ENCODE results near the gene IFNGR1. TPM values are rescaled to one million over a fixed set of nuclear protein-coding genes. Genes with fewer than 3 reads are reported as not detected.

IFNGR1 gene
- total RNA-seq (10 to 100 TPM; 23.6 to 42.4 (median 28.5) TPM), total RNA-seq (22.6 to 117 (median 57.3) reads per million in 29 experiments)
- 48.5 TPM for total RNA-seq (2013)

DNA sequence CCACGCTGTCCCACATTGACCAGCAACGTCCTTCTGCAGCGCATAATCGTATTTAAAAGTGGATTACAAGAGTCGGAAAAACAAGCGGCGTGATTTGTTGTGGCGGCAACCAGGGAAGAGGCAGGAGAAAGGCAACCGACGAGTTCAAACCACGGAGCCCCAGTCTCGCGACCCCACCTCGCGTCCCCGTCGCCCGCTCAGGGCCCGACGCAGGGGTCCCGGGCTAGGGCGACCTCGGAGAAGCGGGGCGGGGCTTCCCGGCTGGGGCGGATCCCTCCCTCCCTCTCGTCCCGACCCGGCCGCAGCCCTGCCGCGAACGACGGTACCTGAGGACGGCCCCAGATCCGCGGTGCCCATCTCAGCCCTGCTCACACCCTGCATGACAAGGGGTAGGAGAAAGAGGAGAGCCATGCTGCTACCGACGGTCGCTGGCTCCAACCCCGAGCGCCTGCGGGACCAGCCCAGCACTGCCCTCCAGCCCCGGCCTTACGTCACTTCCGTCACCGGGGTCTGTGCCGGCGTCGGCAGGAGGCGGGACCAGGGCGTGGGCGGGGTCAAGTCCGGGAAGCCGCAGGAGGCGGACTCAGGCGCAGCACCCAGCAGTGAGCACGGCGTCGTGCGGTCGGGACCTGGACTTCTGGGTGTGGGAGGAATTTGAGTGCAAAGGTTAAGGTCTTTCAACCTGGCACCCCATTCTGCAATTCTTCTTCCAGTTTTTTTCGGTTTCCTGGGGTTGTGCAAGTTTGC, at the start of gene IFNGR1:
TSS of gene IFNGR1 (minus strand) at position 469 of the 747 bp plus-strand sequence. CDS start at position 411, 58 bp downstream.
- CTCF ChIA-PET = no interaction called here
- H3K27me3 Mint-ChIP-seq = no peaks in the 10 kb centered on the region

DNA sequence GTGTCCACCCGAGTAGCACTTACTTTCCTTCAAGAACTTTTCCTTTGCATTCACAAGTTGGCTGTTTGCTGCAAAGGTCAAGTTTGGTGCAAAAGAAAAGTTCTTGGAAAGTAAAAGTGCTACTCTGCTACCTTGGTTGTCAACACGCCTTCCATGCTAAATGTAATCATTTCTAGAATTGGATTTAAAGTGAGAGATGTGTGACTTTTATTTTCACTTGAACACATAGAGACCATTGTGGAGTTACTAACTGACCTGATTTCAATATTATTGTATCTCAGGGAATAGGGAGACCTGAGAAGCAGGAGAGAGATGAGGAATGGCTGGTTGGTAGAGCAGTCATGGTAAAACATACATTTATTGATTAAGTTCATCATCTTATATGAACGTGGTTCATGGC, 49.7 kb upstream of the IFNGR1 start:
- POLR2A ChIA-PET = no interaction called here

More for the DNA sequence above, at the start of gene IFNGR1:
- Mint-ChIP-seq H3K27ac (peak within 1 kb of the TSS; percentile 97 to 98), H3K4me1 (peaks cover 68 to 73% (median 71%) of the 10 kb centered on the region in 3 donors), H3K9me3 (no peaks in the 10 kb centered on the region), H3K36me3 (no peaks in the 10 kb centered on the region), H3K4me3 (peak within 1 kb of the TSS; percentile 96 to 100 (median 96))
- H3K27me3 ChIP-seq (replicated peaks in 1 of 2; ENCODE audit: control insufficient read depth in 2 of 2, extremely low read depth in 1 of 2, insufficient read depth in 2 of 2, low read length in 1 of 2) = no peaks in the 10 kb centered on the region
- peak; percentile 86 to 98 (median 94) for DNase-seq
- peaks cover 23 to 39% of the 10 kb centered on the region in 2 experiments for H3K4me1 ChIP-seq (ENCODE audit: control insufficient read depth in 1 of 2, extremely low read depth in 1 of 2, insufficient read depth in 2 of 2, low read length in 2 of 2)
- H3K36me3 ChIP-seq (ENCODE audit: control insufficient read depth in 2 of 2, extremely low read depth in 1 of 2, insufficient read depth in 1 of 2, low read length in 1 of 2) = no peaks in the 10 kb centered on the region
- H3K27ac ChIP-seq (ENCODE audit: low read length) = peak within 1 kb of the TSS; percentile 90
- H3K9me3 ChIP-seq = no peaks in the 10 kb centered on the region
- H3K4me3 ChIP-seq (ENCODE audit: control insufficient read depth in 1 of 2, extremely low read depth in 1 of 2, low read length in 1 of 2) = peak within 1 kb of the TSS; percentile 78 to 85
- ATAC-seq (replicated peaks in 1 of 4) = peak; percentile 96 to 98 (median 97)
- POLR2A ChIA-PET = interaction anchor here (0.6 to 1.8 kb wide), 2 partner anchors 11 to 13 kb away, joined by 3 to 7 read pairs; no protein-coding TSS in a partner anchor
- under 1% methylated on average over 49 of the region's 64 CpGs for WGBS (ENCODE audit: insufficient coverage)

DNA sequence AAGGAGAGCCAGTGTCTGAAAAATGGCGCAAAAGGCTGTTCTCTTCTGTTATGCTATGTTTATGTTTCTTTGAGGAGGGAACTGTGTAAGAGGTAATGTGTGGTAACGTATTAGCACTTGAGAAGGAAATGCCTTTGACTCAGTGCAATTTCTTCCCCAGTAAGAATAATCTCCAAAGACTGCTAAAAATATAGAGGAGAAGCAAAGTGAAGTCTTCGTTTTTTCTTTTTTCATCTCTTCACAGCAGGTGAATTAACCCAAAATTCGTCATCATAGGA, 47.1 kb upstream of the IFNGR1 start:
- ChIA-PET CTCF (no interaction called here), POLR2A (no interaction called here)
- Histone ChIP-seq H3K4me3 (ENCODE audit: control insufficient read depth in 1 of 2, extremely low read depth in 1 of 2, low read length in 1 of 2) (no peak overlapping the region), H3K27me3 (replicated peaks in 1 of 2; ENCODE audit: control insufficient read depth in 2 of 2, extremely low read depth in 1 of 2, insufficient read depth in 2 of 2, low read length in 1 of 2) (no peaks in the 10 kb centered on the region), H3K27ac (ENCODE audit: low read length) (no peak overlapping the region), H3K9me3 (no peaks in the 10 kb centered on the region), H3K4me1 (ENCODE audit: control insufficient read depth in 1 of 2, extremely low read depth in 1 of 2, insufficient read depth in 2 of 2, low read length in 2 of 2) (peaks cover 0 to 9% of the 10 kb centered on the region in 2 experiments), H3K36me3 (ENCODE audit: control insufficient read depth in 2 of 2, extremely low read depth in 1 of 2, insufficient read depth in 1 of 2, low read length in 1 of 2) (no peaks in the 10 kb centered on the region)
- H3K4me3 Mint-ChIP-seq = no peak overlapping the region
- no CpG with 5 or more reads among the region's 4 CpGs for WGBS (ENCODE audit: insufficient coverage)
- H3K9me3 Mint-ChIP-seq = no peaks in the 10 kb centered on the region
- DNase-seq (no peak), ATAC-seq (replicated peaks in 1 of 4) (no peak)
- H3K4me1 Mint-ChIP-seq = peaks cover 4 to 26% (median 21%) of the 10 kb centered on the region in 3 donors
- no peaks in the 10 kb centered on the region for H3K36me3 Mint-ChIP-seq
- H3K27me3 Mint-ChIP-seq = peaks cover 9 to 16% of the 10 kb centered on the region in 2 donors
- no peak overlapping the region for H3K27ac Mint-ChIP-seq

More for the DNA sequence above, 49.7 kb upstream of the IFNGR1 start:
- ATAC-seq (replicated peaks in 1 of 4) = no peak
- DNase-seq = no peak
- H3K27ac Mint-ChIP-seq = peak overlapping the region in 1 of 2 donors; percentile 36
- Histone ChIP-seq H3K4me1 (ENCODE audit: control insufficient read depth in 1 of 2, extremely low read depth in 1 of 2, insufficient read depth in 2 of 2, low read length in 2 of 2) (peaks cover 0 to 8% of the 10 kb centered on the region in 2 experiments), H3K4me3 (ENCODE audit: control insufficient read depth in 1 of 2, extremely low read depth in 1 of 2, low read length in 1 of 2) (no peak overlapping the region), H3K36me3 (ENCODE audit: control insufficient read depth in 2 of 2, extremely low read depth in 1 of 2, insufficient read depth in 1 of 2, low read length in 1 of 2) (no peaks in the 10 kb centered on the region), H3K9me3 (no peaks in the 10 kb centered on the region), H3K27ac (ENCODE audit: low read length) (no peak overlapping the region), H3K27me3 (replicated peaks in 1 of 2; ENCODE audit: control insufficient read depth in 2 of 2, extremely low read depth in 1 of 2, insufficient read depth in 2 of 2, low read length in 1 of 2) (no peaks in the 10 kb centered on the region)
- WGBS (ENCODE audit: insufficient coverage) = no CpG with 5 or more reads among the region's 3 CpGs
- H3K27me3 Mint-ChIP-seq = peaks cover 7 to 16% of the 10 kb centered on the region in 2 donors
- no peaks in the 10 kb centered on the region for H3K9me3 Mint-ChIP-seq
- CTCF ChIA-PET = interaction anchor here in 1 of 2 donors (0.7 kb wide), 1 partner anchor 45 kb away, joined by 3 read pairs; no protein-coding TSS in a partner anchor
- no peak overlapping the region for H3K4me3 Mint-ChIP-seq
- peaks cover 0 to 14% (median 13%) of the 10 kb centered on the region in 3 donors for H3K4me1 Mint-ChIP-seq
- no peaks in the 10 kb centered on the region for H3K36me3 Mint-ChIP-seq

GRCh38 chr6:137265561-137266308, 46.5 kb upstream of the IFNGR1 start:
- no peak overlapping the region for H3K27ac Mint-ChIP-seq
- H3K4me3 Mint-ChIP-seq = no peak overlapping the region
- ATAC-seq (replicated peaks in 1 of 4) = no peak
- DNase-seq = no peak
- no peaks in the 10 kb centered on the region for H3K36me3 Mint-ChIP-seq
- ChIA-PET POLR2A (no interaction called here), CTCF (no interaction called here)
- Histone ChIP-seq H3K4me1 (ENCODE audit: control insufficient read depth in 1 of 2, extremely low read depth in 1 of 2, insufficient read depth in 2 of 2, low read length in 2 of 2) (peaks cover 0 to 14% of the 10 kb centered on the region in 2 experiments), H3K9me3 (no peaks in the 10 kb centered on the region), H3K36me3 (ENCODE audit: control insufficient read depth in 2 of 2, extremely low read depth in 1 of 2, insufficient read depth in 1 of 2, low read length in 1 of 2) (no peaks in the 10 kb centered on the region), H3K4me3 (ENCODE audit: control insufficient read depth in 1 of 2, extremely low read depth in 1 of 2, low read length in 1 of 2) (no peak overlapping the region), H3K27me3 (replicated peaks in 1 of 2; ENCODE audit: control insufficient read depth in 2 of 2, extremely low read depth in 1 of 2, insufficient read depth in 2 of 2, low read length in 1 of 2) (no peaks in the 10 kb centered on the region), H3K27ac (ENCODE audit: low read length) (no peak overlapping the region)
- no peaks in the 10 kb centered on the region for H3K9me3 Mint-ChIP-seq
- peaks cover 9 to 16% of the 10 kb centered on the region in 2 donors for H3K27me3 Mint-ChIP-seq
- peaks cover 9 to 31% (median 23%) of the 10 kb centered on the region in 3 donors for H3K4me1 Mint-ChIP-seq
- WGBS (ENCODE audit: insufficient coverage) = 93% methylated on average over 5 of the region's 7 CpGs

- H3K4me3 ChIP-seq (ENCODE audit: control insufficient read depth in 1 of 2, extremely low read depth in 1 of 2, low read length in 1 of 2) = no peak overlapping the region
- DNase-seq (no peak), ATAC-seq (replicated peaks in 1 of 4) (no peak)
- H3K27ac ChIP-seq (ENCODE audit: low read length) = no peak overlapping the region
- H3K27me3 Mint-ChIP-seq = peaks cover 9 to 16% of the 10 kb centered on the region in 2 donors
- POLR2A ChIA-PET = no interaction called here
- H3K9me3 Mint-ChIP-seq = no peaks in the 10 kb centered on the region
- no peaks in the 10 kb centered on the region for H3K36me3 ChIP-seq (ENCODE audit: control insufficient read depth in 2 of 2, extremely low read depth in 1 of 2, insufficient read depth in 1 of 2, low read length in 1 of 2)
- H3K27me3 ChIP-seq (replicated peaks in 1 of 2; ENCODE audit: control insufficient read depth in 2 of 2, extremely low read depth in 1 of 2, insufficient read depth in 2 of 2, low read length in 1 of 2) = no peaks in the 10 kb centered on the region
- CTCF ChIA-PET = interaction anchor here in 1 of 2 donors (1.0 to 1.5 kb wide), 2 partner anchors 9 to 73 kb away, joined by 3 read pairs; no protein-coding TSS in a partner anchor
- no peaks in the 10 kb centered on the region for H3K36me3 Mint-ChIP-seq
- H3K4me1 ChIP-seq (ENCODE audit: control insufficient read depth in 1 of 2, extremely low read depth in 1 of 2, insufficient read depth in 2 of 2, low read length in 2 of 2) = peaks cover 0 to 7% of the 10 kb centered on the region in 2 experiments
- peaks cover 12 to 33% (median 21%) of the 10 kb centered on the region in 3 donors for H3K4me1 Mint-ChIP-seq
- no peak overlapping the region for H3K27ac Mint-ChIP-seq
- H3K4me3 Mint-ChIP-seq = no peak overlapping the region
- H3K9me3 ChIP-seq = no peaks in the 10 kb centered on the region
- WGBS (ENCODE audit: insufficient coverage) = no CpG with 5 or more reads among the region's 5 CpGs
These were observed 45.3 kb upstream of the IFNGR1 start for GRCh38 chr6:137264311-137265075.

DNA sequence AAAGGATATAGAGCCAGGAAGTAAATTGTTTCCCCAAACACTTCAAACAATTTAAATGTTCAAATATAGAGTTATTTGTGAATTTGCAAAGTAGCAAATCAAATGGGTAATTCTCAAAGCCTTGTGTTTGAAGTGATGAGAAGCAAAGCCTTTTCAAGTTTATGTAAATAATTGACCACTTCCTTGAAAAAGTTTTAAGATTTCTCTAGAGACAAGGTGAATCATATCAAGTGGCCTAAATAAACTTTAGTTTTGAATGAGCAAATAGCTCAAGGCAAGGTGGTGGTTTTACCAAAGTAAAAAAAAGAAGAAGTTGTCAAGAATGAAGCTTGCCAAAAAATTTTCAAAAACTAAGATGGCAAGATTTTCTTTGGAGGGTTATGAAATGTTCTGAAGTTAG, 42.6 kb upstream of the IFNGR1 start:
- H3K27me3 ChIP-seq (replicated peaks in 1 of 2; ENCODE audit: control insufficient read depth in 2 of 2, extremely low read depth in 1 of 2, insufficient read depth in 2 of 2, low read length in 1 of 2) = no peaks in the 10 kb centered on the region
- no peak overlapping the region for H3K4me3 ChIP-seq (ENCODE audit: control insufficient read depth in 1 of 2, extremely low read depth in 1 of 2, low read length in 1 of 2)
- Mint-ChIP-seq H3K27ac (peak overlapping the region; percentile 22 to 40), H3K36me3 (no peaks in the 10 kb centered on the region), H3K27me3 (peaks cover 9 to 17% of the 10 kb centered on the region in 2 donors), H3K4me1 (peaks cover 12 to 33% (median 14%) of the 10 kb centered on the region in 3 donors), H3K4me3 (no peak overlapping the region), H3K9me3 (no peaks in the 10 kb centered on the region)
- peaks cover 0 to 6% of the 10 kb centered on the region in 2 experiments for H3K4me1 ChIP-seq (ENCODE audit: control insufficient read depth in 1 of 2, extremely low read depth in 1 of 2, insufficient read depth in 2 of 2, low read length in 2 of 2)
- ATAC-seq (replicated peaks in 1 of 4) (peak in 3 of 4 experiments; percentile 33 to 73 (median 56)), DNase-seq (peak in 1 of 35 experiments; percentile 34)
- H3K9me3 ChIP-seq = no peaks in the 10 kb centered on the region
- H3K36me3 ChIP-seq (ENCODE audit: control insufficient read depth in 2 of 2, extremely low read depth in 1 of 2, insufficient read depth in 1 of 2, low read length in 1 of 2) = no peaks in the 10 kb centered on the region
- POLR2A ChIA-PET = interaction anchor here in 1 of 2 donors (0.7 kb wide), 1 partner anchor 64 kb away, joined by 4 read pairs; no protein-coding TSS in a partner anchor
- CTCF ChIA-PET = interaction anchor here in 1 of 2 donors (0.5 to 1.3 kb wide), 3 partner anchors 30 to 1025 kb away, joined by 3 to 6 read pairs (median 5); no protein-coding TSS in a partner anchor
- peak overlapping the region; percentile 62 for H3K27ac ChIP-seq (ENCODE audit: low read length)
